Activated naive CD8-positive, alpha-beta T cell treated with anti-CD3 and anti-CD28 coated beads, Interleukin-2, amount 10 ng/mL, durations not matched to agents 7 days and 5 days (primary cell): Measurements from ENCODE around the gene CRELD1. TPM values are rescaled to one million over a fixed set of nuclear protein-coding genes. Genes with fewer than 3 reads are reported as not detected.
"Not testable (repeated sequence)": the region's sequence is repeated elsewhere in the genome, so short reads cannot be mapped to it uniquely, and the experiment has no call there.

Source experiments
- ATAC-seq: fragments of 150-1000 bp; cut with Tn5 transposase; one replicate; pipeline ENCODE4 v1.10.0; 2021; ENCODE audit warnings: low read depth, moderate library complexity
- POLR2A ChIA-PET: fragments of 350-600 bp; sonication (Branson Sonifier 250); formaldehyde crosslinking; loops from one replicate; lab custom pipeline; 2021; ENCODE audit warnings: antibody characterized with exemption; lab: Charles Lee
- DNase-seq: peaks from one replicate; pipeline ENCODE4 v3.0.0; 2021
- H3K27ac Mint-ChIP-seq: one replicate; pipeline ENCODE4 v1.8.0; 2022; ENCODE audit warnings: mild to moderate bottlenecking, mixed read lengths
- H3K27me3 Mint-ChIP-seq: one replicate; pipeline ENCODE4 v1.8.0; 2022; ENCODE audit warnings: mild to moderate bottlenecking, moderate library complexity, mixed read lengths
- H3K36me3 Mint-ChIP-seq: one replicate; pipeline ENCODE4 v1.8.0; 2021; ENCODE audit warnings: mild to moderate bottlenecking, mixed read lengths
- H3K4me1 Mint-ChIP-seq: one replicate; pipeline ENCODE4 v1.8.0; 2021; ENCODE audit warnings: mixed read lengths
- H3K4me3 Mint-ChIP-seq: one replicate; pipeline ENCODE4 v1.8.0; 2022; ENCODE audit warnings: mild to moderate bottlenecking, moderate library complexity, mixed read lengths
- H3K9me3 Mint-ChIP-seq: one replicate; pipeline ENCODE4 v1.8.0; 2021; ENCODE audit warnings: mixed read lengths
- total RNA-seq, 2 experiments: library from RNA; stranded (reverse); gene quantifications; one replicate each; pipeline ENCODE4 v1.2.3, GENCODE V29; 2021

CRELD1 gene
- total RNA-seq, 2 experiments from 2014 or later = 26.2 to 29.3 TPM

DNA sequence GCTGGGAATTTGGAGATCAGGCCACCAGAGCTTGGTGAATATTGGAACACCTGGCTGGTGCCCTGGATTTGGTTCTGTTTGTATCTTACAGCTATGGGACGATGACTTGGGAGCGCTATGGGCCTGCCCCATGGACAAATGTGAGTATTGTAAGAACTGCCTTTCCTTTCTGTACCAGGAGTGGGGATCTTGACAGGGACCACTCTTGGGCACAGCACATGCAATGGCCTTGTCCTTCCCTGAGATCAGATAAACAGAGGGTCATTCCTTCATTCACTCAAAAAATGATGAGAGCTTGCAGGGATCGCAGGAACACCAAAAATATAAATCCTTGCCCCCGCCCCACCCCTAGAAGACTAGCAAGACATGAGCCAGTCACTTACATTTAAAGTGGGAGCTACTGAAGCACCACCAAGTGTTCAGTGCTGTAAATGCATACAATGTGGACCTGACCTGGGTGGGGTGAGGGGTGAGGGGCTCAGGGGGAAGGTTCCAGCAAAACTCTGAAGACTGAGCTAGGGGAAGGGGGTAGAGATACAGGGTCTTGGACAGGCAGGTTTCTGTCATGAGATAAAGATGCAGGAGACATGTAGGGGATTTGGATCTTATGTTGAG is 2.7 kb upstream of the CRELD1 start:
- POLR2A ChIA-PET = interaction anchor here (1.4 kb wide), 1 partner anchor 12 kb away, joined by 3 read pairs; no protein-coding TSS in a partner anchor
- no peak for ATAC-seq
- Mint-ChIP-seq H3K4me3 (no peak overlapping the region), H3K27me3 (no peaks in the 10 kb centered on the region), H3K4me1 (peaks cover 23% of the 10 kb centered on the region), H3K27ac (peak overlapping the region; percentile 12), H3K9me3 (no peaks in the 10 kb centered on the region), H3K36me3 (peaks cover 4% of the 10 kb centered on the region)
- DNase-seq = no peak

GRCh38 chr3:9932535-9932842 is 1.1 kb upstream of the CRELD1 start:
- Mint-ChIP-seq H3K9me3 (no peaks in the 10 kb centered on the region), H3K4me1 (peaks cover 23% of the 10 kb centered on the region), H3K36me3 (peaks cover 7% of the 10 kb centered on the region), H3K27ac (peak overlapping the region; percentile 88), H3K4me3 (peak overlapping the region; percentile 92), H3K27me3 (no peaks in the 10 kb centered on the region)
- DNase-seq = no peak
- POLR2A ChIA-PET = interaction anchor here (0.7 to 2.7 kb wide), 14 partner anchors 14 to 388 kb away, joined by 3 to 31 read pairs (median 4); partner anchors contain the start of genes BRPF1, FANCD2, JAGN1 and SEC13
- ATAC-seq = no peak

- no peaks in the 10 kb centered on the region for H3K9me3 Mint-ChIP-seq
- DNase-seq = peak; percentile 85
- peaks cover 23% of the 10 kb centered on the region for H3K4me1 Mint-ChIP-seq
- peak overlapping the region; percentile 92 for H3K4me3 Mint-ChIP-seq
- H3K27ac Mint-ChIP-seq = peak overlapping the region; percentile 88
- H3K27me3 Mint-ChIP-seq = no peaks in the 10 kb centered on the region
- peak; percentile 76 for ATAC-seq
- H3K36me3 Mint-ChIP-seq = peaks cover 7% of the 10 kb centered on the region
- POLR2A ChIA-PET = interaction anchor here (0.7 to 2.7 kb wide), 21 partner anchors 12 to 388 kb away, joined by 3 to 31 read pairs (median 4); partner anchors contain the start of genes BRPF1, FANCD2, IL17RE and JAGN1
Observed at GRCh38 chr3:9932843-9933560, 632 bp upstream of the CRELD1 start.

DNA sequence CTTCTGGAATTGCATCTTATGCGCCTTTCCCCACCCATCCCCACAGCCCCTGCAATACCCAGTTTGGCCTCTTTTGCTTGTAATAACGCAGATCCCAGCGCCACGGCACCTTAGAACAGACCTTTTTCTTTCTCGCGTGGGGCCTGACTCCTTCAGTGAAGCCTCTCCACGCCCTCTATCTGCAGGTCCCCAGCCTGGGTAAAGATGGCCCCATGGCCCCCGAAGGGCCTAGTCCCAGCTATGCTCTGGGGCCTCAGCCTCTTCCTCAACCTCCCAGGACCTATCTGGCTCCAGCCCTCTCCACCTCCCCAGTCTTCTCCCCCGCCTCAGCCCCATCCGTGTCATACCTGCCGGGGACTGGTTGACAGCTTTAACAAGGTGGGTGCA is 594 bp downstream of the CRELD1 start:
- POLR2A ChIA-PET = interaction anchor here (0.6 to 2.6 kb wide), 8 partner anchors 12 to 387 kb away, joined by 3 to 31 read pairs (median 5); partner anchors contain the start of genes IL17RE, JAGN1 and SEC13
- Mint-ChIP-seq H3K27me3 (no peaks in the 10 kb centered on the region), H3K9me3 (no peaks in the 10 kb centered on the region), H3K4me3 (peak overlapping the region; percentile 92), H3K36me3 (peaks cover 7% of the 10 kb centered on the region), H3K27ac (peak overlapping the region; percentile 88), H3K4me1 (peaks cover 23% of the 10 kb centered on the region)
- ATAC-seq = no peak
- DNase-seq = no peak

DNA sequence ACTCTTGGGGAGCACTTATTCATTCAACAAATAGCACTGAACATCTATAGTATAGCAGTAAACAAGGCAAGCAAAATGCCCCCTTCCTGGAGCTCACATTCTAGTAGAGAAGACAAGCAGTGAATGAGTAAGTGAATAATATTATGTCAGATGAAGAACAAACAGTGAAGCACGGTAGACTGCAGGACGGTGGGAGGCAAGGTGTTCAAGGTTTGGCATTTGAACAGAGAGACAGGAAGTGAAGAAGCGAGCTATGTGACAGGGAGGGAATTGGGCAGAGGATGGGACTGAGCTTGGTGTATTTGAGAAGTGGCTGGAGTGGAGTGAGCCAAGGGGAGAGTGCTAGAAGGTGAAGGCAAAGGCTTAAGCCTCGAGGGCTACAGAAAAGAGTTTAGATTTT is 1.4 kb downstream of the CRELD1 start:
- Mint-ChIP-seq H3K36me3 (peaks cover 7% of the 10 kb centered on the region), H3K27ac (peak overlapping the region; percentile 18), H3K9me3 (no peaks in the 10 kb centered on the region), H3K4me1 (peaks cover 23% of the 10 kb centered on the region), H3K27me3 (no peaks in the 10 kb centered on the region), H3K4me3 (peak overlapping the region; percentile 92)
- ATAC-seq (no peak), DNase-seq (no peak)
- POLR2A ChIA-PET = interaction anchor here (0.7 to 2.3 kb wide), 3 partner anchors 12 to 44 kb away, joined by 4 to 5 read pairs (median 5); partner anchors contain the start of gene JAGN1

GRCh38 chr3:9935966-9936510 is 2.4 kb downstream of the CRELD1 start:
- POLR2A ChIA-PET = interaction anchor here (1.6 to 2.3 kb wide), 2 partner anchors 15 to 46 kb away, joined by 5 read pairs; partner anchors contain the start of gene JAGN1
- Mint-ChIP-seq H3K27ac (no peak overlapping the region), H3K36me3 (peaks cover 7% of the 10 kb centered on the region), H3K27me3 (no peaks in the 10 kb centered on the region), H3K4me1 (peaks cover 23% of the 10 kb centered on the region), H3K9me3 (no peaks in the 10 kb centered on the region), H3K4me3 (no peak overlapping the region)
- DNase-seq (no peak), ATAC-seq (no peak)

GRCh38 chr3:9937486-9938238 is 4.0 kb downstream of the CRELD1 start:
- no peaks in the 10 kb centered on the region for H3K9me3 Mint-ChIP-seq
- no peaks in the 10 kb centered on the region for H3K27me3 Mint-ChIP-seq
- POLR2A ChIA-PET = no interaction called here
- peaks cover 15% of the 10 kb centered on the region for H3K4me1 Mint-ChIP-seq
- no peak for DNase-seq
- no peak for ATAC-seq
- no peak overlapping the region for H3K4me3 Mint-ChIP-seq
- H3K36me3 Mint-ChIP-seq = peaks cover 10% of the 10 kb centered on the region
- H3K27ac Mint-ChIP-seq = no peak overlapping the region

DNA sequence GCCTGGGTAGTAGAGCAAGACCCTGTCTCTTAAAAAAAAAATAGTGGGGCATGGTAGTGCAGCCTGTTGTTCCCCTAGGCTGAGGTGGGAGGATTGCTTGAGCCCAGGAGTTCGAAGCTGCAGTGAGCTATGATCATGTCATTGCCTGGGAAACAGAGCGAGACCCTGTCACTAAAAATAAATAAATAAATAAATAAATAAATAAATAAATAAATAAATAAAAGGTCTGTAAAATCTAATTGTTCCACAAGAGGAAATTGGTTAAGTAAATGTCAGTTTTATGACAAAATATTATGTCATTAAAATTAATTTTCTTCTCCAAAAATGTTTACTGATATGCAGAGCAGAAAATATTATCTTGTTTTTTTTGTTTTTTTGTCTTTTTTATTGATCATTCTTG is 5.3 kb downstream of the CRELD1 start:
- ATAC-seq = no peak
- POLR2A ChIA-PET = no interaction called here
- Mint-ChIP-seq H3K27me3 (no peaks in the 10 kb centered on the region), H3K4me3 (no peak overlapping the region), H3K36me3 (peaks cover 10% of the 10 kb centered on the region), H3K4me1 (peaks cover 15% of the 10 kb centered on the region), H3K27ac (no peak overlapping the region), H3K9me3 (no peaks in the 10 kb centered on the region)
- DNase-seq = no peak

DNA sequence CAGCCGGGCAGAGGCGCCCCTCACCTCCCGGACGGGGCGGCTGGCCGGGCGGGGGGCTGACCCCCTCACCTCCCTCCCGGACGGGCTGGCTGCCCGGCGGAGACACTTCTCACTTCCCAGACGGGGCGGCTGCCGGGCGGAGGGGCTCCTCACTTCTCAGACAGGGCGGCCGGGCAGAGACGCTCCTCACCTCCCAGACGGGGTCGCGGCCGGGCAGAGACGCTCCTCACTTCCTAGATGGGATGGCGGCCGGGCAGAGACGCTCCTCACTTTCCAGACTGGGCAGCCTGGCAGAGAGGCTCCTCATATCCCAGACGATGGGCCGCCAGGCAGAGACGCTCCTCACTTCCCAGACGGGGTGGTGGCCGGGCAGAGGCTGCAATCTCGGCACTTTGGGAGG is 6.3 kb downstream of the CRELD1 start:
- H3K27ac Mint-ChIP-seq, H3K4me3 Mint-ChIP-seq, H3K27me3 Mint-ChIP-seq, H3K36me3 Mint-ChIP-seq, H3K9me3 Mint-ChIP-seq, H3K4me1 Mint-ChIP-seq, ATAC-seq, POLR2A ChIA-PET, DNase-seq: not testable (repeated sequence)

DNA sequence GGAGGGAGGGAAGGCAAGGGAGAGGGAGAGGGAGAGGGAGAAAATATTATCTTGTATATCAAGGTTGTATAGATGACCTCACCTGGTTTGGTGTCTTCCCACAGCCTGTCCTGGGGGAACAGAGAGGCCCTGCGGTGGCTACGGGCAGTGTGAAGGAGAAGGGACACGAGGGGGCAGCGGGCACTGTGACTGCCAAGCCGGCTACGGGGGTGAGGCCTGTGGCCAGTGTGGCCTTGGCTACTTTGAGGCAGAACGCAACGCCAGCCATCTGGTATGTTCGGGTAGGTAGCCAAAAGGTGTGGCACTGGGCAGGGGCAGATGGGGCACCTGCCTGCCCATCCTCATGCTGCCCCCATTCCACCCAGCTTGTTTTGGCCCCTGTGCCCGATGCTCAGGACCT is 7.1 kb downstream of the CRELD1 start:
- Mint-ChIP-seq H3K27ac (no peak overlapping the region), H3K27me3 (no peaks in the 10 kb centered on the region), H3K4me3 (no peak overlapping the region), H3K36me3 (peaks cover 6% of the 10 kb centered on the region), H3K4me1 (peaks cover 1% of the 10 kb centered on the region), H3K9me3 (no peaks in the 10 kb centered on the region)
- DNase-seq = no peak
- ATAC-seq = no peak
- POLR2A ChIA-PET = no interaction called here

GRCh38 chr3:9942164-9942563 is 8.5 kb downstream of the CRELD1 start:
- Mint-ChIP-seq H3K4me3 (no peak overlapping the region), H3K27me3 (no peaks in the 10 kb centered on the region), H3K9me3 (no peaks in the 10 kb centered on the region), H3K27ac (no peak overlapping the region), H3K4me1 (no peaks in the 10 kb centered on the region), H3K36me3 (peaks cover 5% of the 10 kb centered on the region)
- no peak for ATAC-seq
- POLR2A ChIA-PET = interaction anchor here (0.8 to 1.6 kb wide), 3 partner anchors 10 to 30 kb away, joined by 3 to 7 read pairs (median 3); partner anchors contain the start of gene PRRT3
- no peak for DNase-seq

- Mint-ChIP-seq H3K4me1 (no peaks in the 10 kb centered on the region), H3K27ac (no peak overlapping the region), H3K9me3 (no peaks in the 10 kb centered on the region), H3K36me3 (peaks cover 3% of the 10 kb centered on the region), H3K27me3 (no peaks in the 10 kb centered on the region), H3K4me3 (no peak overlapping the region)
- POLR2A ChIA-PET = interaction anchor here (0.8 to 1.6 kb wide), 3 partner anchors 9 to 31 kb away, joined by 3 to 7 read pairs (median 3); partner anchors contain the start of gene PRRT3
- DNase-seq (no peak), ATAC-seq (no peak)
Observed at GRCh38 chr3:9942934-9943690, 9.5 kb downstream of the CRELD1 start.
